HL-60 (cell line): ENCODE results near the gene RPS19BP1.

Source experiments
- SPI1 ChIP-seq: IDR thresholded peaks from 2 replicates; pipeline ENCODE4 v1.6.1; 2012; ENCODE audit warnings: low read depth, mild to moderate bottlenecking, borderline replicate concordance
- TF ChIP-seq, protein P1 (sequence below): IDR thresholded peaks from one replicate; pipeline ENCODE4 v1.5.1; 2011; ENCODE audit warnings: low read length, control low read depth, inconsistent platforms; ENCODE audit not compliant: insufficient read depth
- TF ChIP-seq, protein P2 (sequence below): IDR thresholded peaks from 2 replicates; pipeline ENCODE4 v1.6.1; 2012; ENCODE audit warnings: low read depth; ENCODE audit not compliant: insufficient replicate concordance

DNA sequence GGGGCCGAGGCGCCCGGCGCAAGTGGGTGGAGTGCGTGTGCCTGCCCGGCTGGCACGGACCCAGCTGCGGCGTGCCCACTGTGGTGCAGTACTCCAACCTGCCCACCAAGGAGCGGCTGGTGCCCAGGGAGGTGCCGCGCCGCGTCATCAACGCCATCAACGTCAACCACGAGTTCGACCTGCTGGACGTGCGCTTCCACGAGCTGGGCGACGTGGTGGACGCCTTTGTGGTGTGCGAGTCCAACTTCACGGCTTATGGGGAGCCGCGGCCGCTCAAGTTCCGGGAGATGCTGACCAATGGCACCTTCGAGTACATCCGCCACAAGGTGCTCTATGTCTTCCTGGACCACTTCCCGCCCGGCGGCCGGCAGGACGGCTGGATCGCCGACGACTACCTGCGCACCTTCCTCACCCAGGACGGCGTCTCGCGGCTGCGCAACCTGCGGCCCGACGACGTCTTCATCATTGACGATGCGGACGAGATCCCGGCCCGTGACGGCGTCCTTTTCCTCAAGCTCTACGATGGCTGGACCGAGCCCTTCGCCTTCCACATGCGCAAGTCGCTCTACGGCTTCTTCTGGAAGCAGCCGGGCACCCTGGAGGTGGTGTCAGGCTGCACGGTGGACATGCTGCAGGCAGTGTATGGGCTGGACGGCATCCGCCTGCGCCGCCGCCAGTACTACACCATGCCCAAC, 44.6 kb downstream of the RPS19BP1 start:
- no peak for TF ChIP-seq SPI1
- TF ChIP-seq, protein P1, sequence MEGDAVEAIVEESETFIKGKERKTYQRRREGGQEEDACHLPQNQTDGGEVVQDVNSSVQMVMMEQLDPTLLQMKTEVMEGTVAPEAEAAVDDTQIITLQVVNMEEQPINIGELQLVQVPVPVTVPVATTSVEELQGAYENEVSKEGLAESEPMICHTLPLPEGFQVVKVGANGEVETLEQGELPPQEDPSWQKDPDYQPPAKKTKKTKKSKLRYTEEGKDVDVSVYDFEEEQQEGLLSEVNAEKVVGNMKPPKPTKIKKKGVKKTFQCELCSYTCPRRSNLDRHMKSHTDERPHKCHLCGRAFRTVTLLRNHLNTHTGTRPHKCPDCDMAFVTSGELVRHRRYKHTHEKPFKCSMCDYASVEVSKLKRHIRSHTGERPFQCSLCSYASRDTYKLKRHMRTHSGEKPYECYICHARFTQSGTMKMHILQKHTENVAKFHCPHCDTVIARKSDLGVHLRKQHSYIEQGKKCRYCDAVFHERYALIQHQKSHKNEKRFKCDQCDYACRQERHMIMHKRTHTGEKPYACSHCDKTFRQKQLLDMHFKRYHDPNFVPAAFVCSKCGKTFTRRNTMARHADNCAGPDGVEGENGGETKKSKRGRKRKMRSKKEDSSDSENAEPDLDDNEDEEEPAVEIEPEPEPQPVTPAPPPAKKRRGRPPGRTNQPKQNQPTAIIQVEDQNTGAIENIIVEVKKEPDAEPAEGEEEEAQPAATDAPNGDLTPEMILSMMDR, result no peak
- TF ChIP-seq, protein P2, sequence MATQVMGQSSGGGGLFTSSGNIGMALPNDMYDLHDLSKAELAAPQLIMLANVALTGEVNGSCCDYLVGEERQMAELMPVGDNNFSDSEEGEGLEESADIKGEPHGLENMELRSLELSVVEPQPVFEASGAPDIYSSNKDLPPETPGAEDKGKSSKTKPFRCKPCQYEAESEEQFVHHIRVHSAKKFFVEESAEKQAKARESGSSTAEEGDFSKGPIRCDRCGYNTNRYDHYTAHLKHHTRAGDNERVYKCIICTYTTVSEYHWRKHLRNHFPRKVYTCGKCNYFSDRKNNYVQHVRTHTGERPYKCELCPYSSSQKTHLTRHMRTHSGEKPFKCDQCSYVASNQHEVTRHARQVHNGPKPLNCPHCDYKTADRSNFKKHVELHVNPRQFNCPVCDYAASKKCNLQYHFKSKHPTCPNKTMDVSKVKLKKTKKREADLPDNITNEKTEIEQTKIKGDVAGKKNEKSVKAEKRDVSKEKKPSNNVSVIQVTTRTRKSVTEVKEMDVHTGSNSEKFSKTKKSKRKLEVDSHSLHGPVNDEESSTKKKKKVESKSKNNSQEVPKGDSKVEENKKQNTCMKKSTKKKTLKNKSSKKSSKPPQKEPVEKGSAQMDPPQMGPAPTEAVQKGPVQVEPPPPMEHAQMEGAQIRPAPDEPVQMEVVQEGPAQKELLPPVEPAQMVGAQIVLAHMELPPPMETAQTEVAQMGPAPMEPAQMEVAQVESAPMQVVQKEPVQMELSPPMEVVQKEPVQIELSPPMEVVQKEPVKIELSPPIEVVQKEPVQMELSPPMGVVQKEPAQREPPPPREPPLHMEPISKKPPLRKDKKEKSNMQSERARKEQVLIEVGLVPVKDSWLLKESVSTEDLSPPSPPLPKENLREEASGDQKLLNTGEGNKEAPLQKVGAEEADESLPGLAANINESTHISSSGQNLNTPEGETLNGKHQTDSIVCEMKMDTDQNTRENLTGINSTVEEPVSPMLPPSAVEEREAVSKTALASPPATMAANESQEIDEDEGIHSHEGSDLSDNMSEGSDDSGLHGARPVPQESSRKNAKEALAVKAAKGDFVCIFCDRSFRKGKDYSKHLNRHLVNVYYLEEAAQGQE, result no peak
